ENCODE results near the gene TRH.

GRCh38 chr3:129974564-129974832 lies at the start of gene TRH:
- no peak for TF ChIP-seq CTCF (IDR thresholded peaks at IDR 0.05)
- TF ChIP-seq POLR2A (IDR thresholded peaks at IDR 0.05), result no peak

Measured in Peyer's patch (tissue), 4 donors.